Cardiac ventricle fibroblast (primary cell): Measurements from ENCODE around the gene BRAT1. TPM values are rescaled to one million over a fixed set of nuclear protein-coding genes. Genes with fewer than 3 reads are reported as not detected.

Experiments
- total RNA-seq: library from RNA; depleted of rRNA; stranded (reverse); fragments of >200 nt; gene quantifications from 2 replicates; pipeline ENCODE4 v1.2.3, GENCODE V29; 2015

The BRAT1 gene
- total RNA-seq: 37.9 and 43.6 TPM in 2 replicates

GRCh38 chr7:2555121-2556052 is at the start of gene BRAT1:
TSS of gene BRAT1 (minus strand) at chr7:2555524. CDS start at chr7:2554431, 1,093 bp downstream.

GRCh38 chr7:2558629-2559282 is 3.4 kb upstream of the BRAT1 start, which contains the start of gene IQCE:
TSS of gene IQCE (plus strand) at chr7:2558979. CDS start at chr7:2559182, 203 bp downstream.

GRCh38 chr7:2519119-2519930 is 36.0 kb downstream of the BRAT1 start, which contains the start of gene LFNG:
TSS of gene LFNG (plus strand) at chr7:2519774. CDS start at chr7:2519862, 88 bp downstream.

Other genes with a start within 250 kb of the BRAT1 start
- gene SNX8, start 241.1 kb downstream of the BRAT1 start, total RNA-seq: 14.3 and 32.2 TPM in 2 replicates
- gene EIF3B, start 200.7 kb downstream of the BRAT1 start, total RNA-seq: 129 and 133 TPM in 2 replicates
- gene CHST12, start 151.9 kb downstream of the BRAT1 start, total RNA-seq: 14.7 and 21.4 TPM in 2 replicates
- gene GRIFIN, start 79.1 kb downstream of the BRAT1 start, total RNA-seq: not detected in 2 replicates
- 2.7 and 3.0 TPM in 2 replicates for gene LFNG, start 35.8 kb downstream of the BRAT1 start, total RNA-seq
- gene IQCE, start 3.5 kb upstream of the BRAT1 start, total RNA-seq: 8.7 and 10.3 TPM in 2 replicates
- 46.9 and 50.0 TPM in 2 replicates for gene TTYH3, start 76.5 kb upstream of the BRAT1 start, total RNA-seq
- gene AMZ1, start 132.7 kb upstream of the BRAT1 start, total RNA-seq: 0.06 TPM in 1 of 2 replicates, not detected in the other